ENCODE data around the gene SAMD11.

DNA sequence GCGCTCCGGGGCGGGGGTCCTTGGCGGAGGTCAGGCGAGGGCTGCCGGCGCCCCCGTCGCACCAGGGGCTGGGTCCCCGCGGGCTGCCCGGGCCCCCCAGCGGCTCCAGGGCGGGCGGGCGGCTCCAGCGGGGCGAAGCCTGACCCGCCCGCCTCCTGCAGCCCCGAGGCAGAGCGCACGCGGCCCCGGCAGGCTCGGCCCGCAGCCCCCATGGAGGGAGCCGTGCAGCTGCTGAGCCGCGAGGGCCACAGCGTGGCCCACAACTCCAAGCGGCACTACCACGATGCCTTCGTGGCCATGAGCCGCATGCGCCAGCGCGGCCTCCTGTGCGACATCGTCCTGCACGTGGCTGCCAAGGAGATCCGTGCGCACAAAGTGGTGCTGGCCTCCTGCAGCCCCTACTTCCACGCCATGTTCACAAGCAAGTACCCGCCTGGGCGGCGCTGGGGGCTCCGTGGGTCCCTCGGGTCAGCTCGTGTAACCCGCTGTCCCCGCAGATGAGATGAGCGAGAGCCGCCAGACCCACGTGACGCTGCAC, 37.5 kb downstream of the SAMD11 start:
- TF ChIP-seq CTCF (IDR thresholded peaks at IDR 0.05 in 2 of 3, conservative IDR thresholded peaks at IDR 0.05 in 1 of 3; ENCODE audit: borderline replicate concordance in 1 of 3, insufficient read depth in 1 of 3, low read depth in 2 of 3, low read length in 2 of 3) (no peak), POLR2A (IDR thresholded peaks at IDR 0.05; ENCODE audit: borderline replicate concordance, extremely low read depth, insufficient read depth, insufficient read length) (no peak), CEBPB (IDR thresholded peaks at IDR 0.05; ENCODE audit: low read depth) (no peak), CBX3 (IDR thresholded peaks at IDR 0.05; ENCODE audit: low read depth) (no peak), POLR2AphosphoS5 (IDR thresholded peaks at IDR 0.05; ENCODE audit: low read depth, low read length) (no peak), EZH2 (IDR thresholded peaks at IDR 0.05) (no peak), TCF7L2 (IDR thresholded peaks at IDR 0.05; ENCODE audit: borderline replicate concordance, extremely low read depth, insufficient read depth, insufficient read length) (no peak)
- TF ChIP-seq, protein P1, sequence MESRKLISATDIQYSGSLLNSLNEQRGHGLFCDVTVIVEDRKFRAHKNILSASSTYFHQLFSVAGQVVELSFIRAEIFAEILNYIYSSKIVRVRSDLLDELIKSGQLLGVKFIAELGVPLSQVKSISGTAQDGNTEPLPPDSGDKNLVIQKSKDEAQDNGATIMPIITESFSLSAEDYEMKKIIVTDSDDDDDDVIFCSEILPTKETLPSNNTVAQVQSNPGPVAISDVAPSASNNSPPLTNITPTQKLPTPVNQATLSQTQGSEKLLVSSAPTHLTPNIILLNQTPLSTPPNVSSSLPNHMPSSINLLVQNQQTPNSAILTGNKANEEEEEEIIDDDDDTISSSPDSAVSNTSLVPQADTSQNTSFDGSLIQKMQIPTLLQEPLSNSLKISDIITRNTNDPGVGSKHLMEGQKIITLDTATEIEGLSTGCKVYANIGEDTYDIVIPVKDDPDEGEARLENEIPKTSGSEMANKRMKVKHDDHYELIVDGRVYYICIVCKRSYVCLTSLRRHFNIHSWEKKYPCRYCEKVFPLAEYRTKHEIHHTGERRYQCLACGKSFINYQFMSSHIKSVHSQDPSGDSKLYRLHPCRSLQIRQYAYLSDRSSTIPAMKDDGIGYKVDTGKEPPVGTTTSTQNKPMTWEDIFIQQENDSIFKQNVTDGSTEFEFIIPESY (IDR thresholded peaks at IDR 0.05; ENCODE audit: extremely low read depth, insufficient replicate concordance, low read length), result no peak
